ENCODE results near the gene RIPOR3.

DNA sequence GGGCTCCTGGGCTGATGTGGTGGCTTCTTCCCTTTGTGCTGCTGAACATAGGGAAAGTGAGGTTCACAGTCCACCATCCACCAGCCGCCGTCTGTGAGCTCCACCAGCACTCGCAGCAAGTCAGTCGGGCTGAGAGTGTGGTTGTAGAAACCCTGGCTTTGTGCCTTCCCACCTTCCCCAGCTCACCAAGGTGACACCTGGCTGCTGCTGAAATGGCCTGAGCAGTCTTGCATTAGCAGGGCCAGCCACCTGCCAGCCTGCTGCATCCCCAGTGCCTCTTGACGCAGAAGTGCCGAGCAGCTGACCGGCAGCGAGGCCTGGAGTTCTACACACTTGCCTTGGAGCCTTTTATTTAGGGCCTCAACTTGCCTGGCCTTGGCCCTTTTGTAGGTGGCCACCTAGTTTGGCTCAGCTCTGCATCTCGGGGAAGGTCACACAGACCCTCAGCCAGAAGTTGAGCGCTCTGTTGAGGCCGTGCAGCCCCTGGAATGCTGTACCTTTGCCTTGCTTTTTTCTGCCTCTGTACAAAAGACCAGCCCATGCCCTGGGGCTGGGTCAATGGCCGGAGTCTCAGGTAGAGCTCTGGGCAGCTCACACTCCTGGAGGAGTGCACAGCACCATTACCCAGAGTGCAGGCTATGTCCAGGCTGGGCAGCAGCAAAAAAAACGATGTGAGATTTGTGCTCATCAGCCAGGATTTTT is 104.7 kb downstream of the RIPOR3 start:
- no peak for TF ChIP-seq CTCF (IDR thresholded peaks at IDR 0.05)
- no peak for TF ChIP-seq ZFX (IDR thresholded peaks at IDR 0.05; ENCODE audit: borderline replicate concordance)

All from 22Rv1 (cell line).